Activated CD4-positive, alpha-beta T cell treated with anti-CD3 and anti-CD28 coated beads, Interleukin-2, amount 50 U/mL, for 16 hours (primary cell): ENCODE results near the gene SERPINE1.
"Not testable (repeated sequence)": the region's sequence is repeated elsewhere in the genome, so short reads cannot be mapped to it uniquely, and the experiment has no call there.

Source experiments
- DNase-seq: peaks from one replicate; pipeline ENCODE4 v3.0.0-alpha.2; 2020

SERPINE1 gene

DNA sequence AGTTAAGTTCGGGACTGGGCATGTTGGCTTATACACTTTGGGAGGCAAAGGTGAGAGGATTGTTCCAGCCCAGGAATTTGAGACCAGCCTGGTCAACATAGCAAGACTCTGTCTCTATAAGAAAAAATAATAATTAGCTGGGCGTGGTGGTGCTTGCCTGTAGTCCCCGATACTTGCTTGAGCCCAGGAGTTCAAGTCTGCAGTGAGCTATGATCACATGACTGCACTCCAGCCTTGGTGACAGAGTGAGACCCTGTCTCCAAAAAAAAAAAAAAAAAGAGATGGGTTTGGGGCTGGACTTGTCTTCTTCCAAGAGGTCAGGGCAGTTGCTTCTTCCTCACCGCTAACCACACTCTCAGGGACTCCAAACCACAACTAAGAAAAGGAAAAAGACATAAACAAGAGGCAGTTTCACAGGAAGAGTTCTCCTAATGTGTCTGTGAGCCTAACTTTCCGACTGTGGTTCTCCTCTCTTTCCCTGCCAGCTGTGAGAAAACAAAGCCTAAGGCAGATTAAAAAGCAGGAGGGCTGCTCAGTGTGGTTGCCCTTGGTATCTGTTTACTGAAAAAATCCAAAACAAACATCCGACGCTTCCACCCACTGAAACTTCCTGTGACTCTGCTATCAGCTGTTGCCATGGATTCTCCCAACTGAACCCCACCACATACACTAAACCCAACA is 2.4 kb upstream of the SERPINE1 start:
- peak; percentile 18 for DNase-seq

GRCh38 chr7:101125989-101126650 is 784 bp upstream of the SERPINE1 start:
- DNase-seq, result no peak

DNA sequence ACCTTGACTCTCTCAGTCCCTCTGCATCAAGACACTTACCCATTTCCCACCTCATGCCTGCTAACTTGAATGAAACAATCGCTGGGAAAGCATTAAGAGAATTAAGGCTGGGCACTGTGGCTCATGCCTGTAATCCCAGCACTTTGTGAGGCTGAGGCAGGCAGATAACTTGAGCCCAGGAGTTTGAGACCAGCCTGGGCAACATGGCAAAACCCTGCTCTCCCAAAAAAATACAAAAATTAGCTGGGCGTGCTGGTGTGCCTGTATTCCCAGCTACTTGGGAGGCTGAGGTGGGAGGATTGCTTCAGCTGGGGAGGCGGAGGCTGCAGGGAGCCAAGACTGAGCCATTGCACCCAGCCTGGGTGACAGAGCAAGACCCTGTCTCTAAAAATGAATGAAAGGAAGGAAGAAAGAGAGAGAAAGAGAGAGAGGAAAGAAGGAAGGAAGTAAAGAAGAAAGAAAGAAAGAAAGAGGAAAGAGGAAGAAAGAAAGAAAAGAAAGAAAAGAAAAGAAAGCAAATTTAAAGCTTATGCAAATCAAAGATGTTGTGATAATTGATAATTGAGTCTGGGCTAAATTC is 646 bp downstream of the SERPINE1 start:
- DNase-seq, result no peak

- DNase-seq, result no peak
These were observed 1.3 kb downstream of the SERPINE1 start for GRCh38 chr7:101128040-101128834.

GRCh38 chr7:101129603-101130117 is 2.8 kb downstream of the SERPINE1 start:
- DNase-seq, result no peak

- DNase-seq, result not testable (repeated sequence)
These were observed 6.0 kb downstream of the SERPINE1 start for GRCh38 chr7:101132626-101133600.

DNA sequence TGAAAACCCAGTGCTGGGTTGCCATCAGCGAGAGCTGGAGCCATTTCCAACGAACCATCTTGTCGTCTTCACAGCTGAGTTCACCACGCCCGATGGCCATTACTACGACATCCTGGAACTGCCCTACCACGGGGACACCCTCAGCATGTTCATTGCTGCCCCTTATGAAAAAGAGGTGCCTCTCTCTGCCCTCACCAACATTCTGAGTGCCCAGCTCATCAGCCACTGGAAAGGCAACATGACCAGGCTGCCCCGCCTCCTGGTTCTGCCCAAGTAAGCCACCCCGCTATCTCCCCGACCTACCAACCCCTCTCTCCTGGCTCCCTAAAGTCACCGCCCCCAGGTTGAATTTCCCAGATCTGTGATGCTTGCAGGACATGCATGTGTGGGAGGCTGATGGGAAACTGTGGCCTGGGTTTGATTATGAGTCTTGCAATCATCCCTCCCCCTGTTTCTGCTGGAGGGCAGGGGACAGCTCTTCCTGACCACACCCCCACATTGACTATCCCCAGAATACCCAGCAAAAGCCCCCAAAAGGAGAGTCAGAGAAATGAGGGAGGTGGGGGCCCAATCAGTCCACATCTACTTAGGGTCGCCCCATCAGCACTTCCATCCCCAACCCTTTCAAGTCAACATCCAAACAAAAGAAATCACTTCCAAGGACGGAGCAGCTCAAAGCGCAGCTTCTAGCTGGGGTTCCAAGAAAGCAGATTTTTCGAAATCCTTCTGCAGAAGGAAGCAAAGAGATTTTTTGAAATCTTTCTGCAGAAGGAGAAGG is 6.9 kb downstream of the SERPINE1 start:
- no peak for DNase-seq

- no peak for DNase-seq
These were observed 7.6 kb downstream of the SERPINE1 start for GRCh38 chr7:101134399-101134980.

DNA sequence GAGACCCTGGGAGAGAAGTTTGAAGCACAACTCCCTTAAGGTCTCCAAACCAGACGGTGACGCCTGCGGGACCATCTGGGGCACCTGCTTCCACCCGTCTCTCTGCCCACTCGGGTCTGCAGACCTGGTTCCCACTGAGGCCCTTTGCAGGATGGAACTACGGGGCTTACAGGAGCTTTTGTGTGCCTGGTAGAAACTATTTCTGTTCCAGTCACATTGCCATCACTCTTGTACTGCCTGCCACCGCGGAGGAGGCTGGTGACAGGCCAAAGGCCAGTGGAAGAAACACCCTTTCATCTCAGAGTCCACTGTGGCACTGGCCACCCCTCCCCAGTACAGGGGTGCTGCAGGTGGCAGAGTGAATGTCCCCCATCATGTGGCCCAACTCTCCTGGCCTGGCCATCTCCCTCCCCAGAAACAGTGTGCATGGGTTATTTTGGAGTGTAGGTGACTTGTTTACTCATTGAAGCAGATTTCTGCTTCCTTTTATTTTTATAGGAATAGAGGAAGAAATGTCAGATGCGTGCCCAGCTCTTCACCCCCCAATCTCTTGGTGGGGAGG is 10.8 kb downstream of the SERPINE1 start:
- no peak for DNase-seq

GRCh38 chr7:101138213-101138870 is 11.4 kb downstream of the SERPINE1 start:
- DNase-seq, result peak; percentile 92

- no peak for DNase-seq
These were observed 13.4 kb downstream of the SERPINE1 start for GRCh38 chr7:101140339-101140699.

DNA sequence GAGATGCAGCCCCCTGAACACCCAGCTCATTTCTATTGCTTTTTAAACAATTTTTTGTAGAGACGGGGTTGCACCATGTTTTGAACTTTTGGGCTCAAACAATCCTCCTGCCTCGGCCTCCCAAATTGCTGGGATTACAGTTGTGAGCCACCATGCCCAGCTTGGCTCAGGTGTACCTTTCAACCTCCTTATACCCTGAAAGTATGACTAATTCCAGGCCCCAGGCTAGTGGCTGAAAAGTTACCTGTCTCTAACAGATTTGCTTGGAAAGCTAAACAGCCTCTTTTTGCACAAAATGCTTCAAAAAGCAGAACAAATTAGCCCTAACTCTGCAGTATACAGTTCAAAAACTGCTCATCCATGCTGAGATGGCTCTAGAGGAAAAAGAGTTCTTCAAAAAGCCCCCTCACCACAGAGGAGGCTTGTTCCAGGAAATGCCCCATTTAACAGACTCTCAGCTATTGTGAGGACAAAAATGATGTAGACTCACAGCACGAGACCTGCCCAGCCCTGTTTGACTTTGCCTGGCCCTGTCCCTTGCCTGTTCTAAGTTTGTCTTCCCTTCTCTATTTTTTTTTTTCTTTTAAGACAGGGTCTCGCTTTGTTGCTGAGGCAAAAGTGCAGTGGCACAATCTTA is 14.0 kb downstream of the SERPINE1 start:
- no peak for DNase-seq

DNA sequence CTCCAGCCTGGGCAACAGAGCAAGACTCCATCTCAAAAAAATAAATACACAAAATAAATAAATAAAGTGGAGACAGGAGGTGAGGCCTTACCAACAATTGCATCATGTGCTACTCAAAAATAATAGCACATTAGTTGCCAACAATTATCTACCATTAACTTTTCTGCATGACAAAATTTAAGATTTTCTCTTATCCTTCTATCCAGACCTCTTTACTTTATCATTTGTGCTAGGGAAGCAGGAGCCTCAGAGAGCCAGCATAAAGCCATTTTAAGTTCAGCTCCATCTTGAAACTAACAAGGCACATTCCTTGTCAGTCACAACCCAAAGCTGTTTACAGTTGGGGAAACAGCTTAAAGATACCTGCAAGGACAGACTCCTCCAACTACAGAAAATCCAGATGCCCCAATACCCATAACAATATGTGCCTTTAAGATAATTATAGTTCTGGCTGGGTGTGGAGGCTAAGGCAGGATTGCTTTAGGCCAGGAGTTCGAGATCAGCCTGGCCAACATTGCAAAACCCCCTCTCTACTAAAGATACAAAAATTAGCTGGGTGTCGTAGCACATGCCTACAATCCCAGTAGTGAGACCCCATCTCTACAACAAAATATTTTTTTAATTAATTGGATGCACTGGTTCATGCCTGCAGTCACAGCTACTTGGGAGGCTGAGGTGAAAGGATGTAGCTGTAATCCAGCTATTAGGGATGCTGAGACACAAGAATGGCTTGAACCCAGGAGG is 25.2 kb downstream of the SERPINE1 start:
- no peak for DNase-seq

- peak; percentile 96 for DNase-seq
These were observed 27.2 kb downstream of the SERPINE1 start, which contains the start of gene AP1S1 for GRCh38 chr7:101153969-101154692. TSS of gene AP1S1 (plus strand) at chr7:101154476. CDS start at chr7:101154515, 39 bp downstream.

- no peak for DNase-seq
These were observed 27.8 kb downstream of the SERPINE1 start for GRCh38 chr7:101154693-101155102.

- DNase-seq, result no peak
These were observed 28.4 kb downstream of the SERPINE1 start for GRCh38 chr7:101155303-101155702.

DNA sequence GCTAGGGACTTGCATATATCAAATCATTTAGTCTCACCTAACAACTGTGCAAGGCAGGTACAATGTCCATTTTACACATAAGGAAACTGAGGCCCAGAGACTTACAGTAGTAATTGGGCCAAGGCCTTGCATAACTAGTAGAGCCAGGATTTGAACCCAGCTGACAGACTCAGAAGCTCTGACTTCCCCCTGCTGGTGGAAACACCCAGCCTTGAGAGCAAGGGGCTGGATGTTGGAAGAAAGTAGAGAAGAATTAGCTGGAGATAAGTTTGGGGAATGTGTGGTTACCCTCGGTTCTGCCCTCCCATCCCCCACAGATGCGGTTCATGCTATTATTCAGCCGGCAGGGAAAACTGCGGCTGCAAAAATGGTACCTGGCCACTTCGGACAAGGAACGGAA is 29.4 kb downstream of the SERPINE1 start:
- no peak for DNase-seq
